PC-9 (cell line): ENCODE results near the gene MTOR.

Source experiments
- EZH2 ChIP-seq: fragments of 200-600 bp; sonication (generic); IDR thresholded peaks from 2 replicates; pipeline ENCODE4 v1.8.0; 2017; ENCODE audit warnings: antibody characterized with exemption, low read depth
- TF ChIP-seq, protein P1 (sequence below): fragments of 200-600 bp; sonication (generic); conservative IDR thresholded peaks from 2 replicates; pipeline ENCODE4 v1.6.1; 2017; ENCODE audit warnings: mixed run types, antibody characterized with exemption, mild to moderate bottlenecking, moderate library complexity

DNA sequence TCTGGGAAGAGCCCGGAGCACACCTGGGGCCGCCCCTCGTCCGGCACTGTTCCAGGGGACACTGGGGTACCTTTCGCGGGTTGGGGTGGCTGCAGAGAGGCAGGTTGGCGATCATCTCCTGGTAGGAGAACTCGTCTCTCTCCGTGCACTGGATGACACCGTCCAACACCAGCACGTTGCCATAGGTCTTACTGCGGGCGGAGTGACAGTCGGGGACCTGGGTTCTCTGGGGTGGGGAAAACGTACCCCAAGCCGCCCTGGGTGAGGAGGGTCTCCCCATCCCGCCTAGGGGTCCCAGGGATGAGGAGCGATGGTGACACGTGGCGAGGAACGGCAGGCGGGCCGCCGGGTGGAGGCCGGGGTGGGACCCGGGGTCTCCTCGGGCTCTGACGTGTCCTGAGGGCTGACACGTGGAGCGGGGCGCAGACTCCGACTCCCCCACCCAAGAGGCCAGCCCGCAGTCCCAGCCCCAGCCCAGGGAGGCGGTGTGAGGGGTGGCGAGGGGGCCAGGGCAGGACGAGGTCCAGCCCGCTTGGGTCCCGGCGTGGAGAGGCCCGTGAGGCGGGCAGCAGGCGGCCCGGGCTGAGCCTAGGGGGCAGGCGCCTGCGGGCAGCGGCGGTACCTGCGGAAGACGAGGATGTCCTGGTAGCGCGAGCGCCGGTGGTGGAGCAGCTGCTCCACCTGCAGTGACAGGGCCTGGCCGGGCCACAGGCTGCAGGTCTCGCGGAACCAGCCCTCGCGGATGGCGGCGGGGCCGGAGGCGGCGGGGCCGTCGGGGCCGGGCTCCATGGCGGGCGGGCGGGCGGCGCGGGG is 203.0 kb downstream of the MTOR start:
- TF ChIP-seq, protein P1, sequence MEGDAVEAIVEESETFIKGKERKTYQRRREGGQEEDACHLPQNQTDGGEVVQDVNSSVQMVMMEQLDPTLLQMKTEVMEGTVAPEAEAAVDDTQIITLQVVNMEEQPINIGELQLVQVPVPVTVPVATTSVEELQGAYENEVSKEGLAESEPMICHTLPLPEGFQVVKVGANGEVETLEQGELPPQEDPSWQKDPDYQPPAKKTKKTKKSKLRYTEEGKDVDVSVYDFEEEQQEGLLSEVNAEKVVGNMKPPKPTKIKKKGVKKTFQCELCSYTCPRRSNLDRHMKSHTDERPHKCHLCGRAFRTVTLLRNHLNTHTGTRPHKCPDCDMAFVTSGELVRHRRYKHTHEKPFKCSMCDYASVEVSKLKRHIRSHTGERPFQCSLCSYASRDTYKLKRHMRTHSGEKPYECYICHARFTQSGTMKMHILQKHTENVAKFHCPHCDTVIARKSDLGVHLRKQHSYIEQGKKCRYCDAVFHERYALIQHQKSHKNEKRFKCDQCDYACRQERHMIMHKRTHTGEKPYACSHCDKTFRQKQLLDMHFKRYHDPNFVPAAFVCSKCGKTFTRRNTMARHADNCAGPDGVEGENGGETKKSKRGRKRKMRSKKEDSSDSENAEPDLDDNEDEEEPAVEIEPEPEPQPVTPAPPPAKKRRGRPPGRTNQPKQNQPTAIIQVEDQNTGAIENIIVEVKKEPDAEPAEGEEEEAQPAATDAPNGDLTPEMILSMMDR = no peak
- TF ChIP-seq EZH2 = no peak
